PFSK-1 (cell line): ENCODE measurements around the gene MYMX.
A peak's percentile ranks its signal among the peaks of the same experiment; 100 is the strongest.

ENCODE experiments used
- FOXP2 ChIP-seq: optimal IDR thresholded peaks from 2 replicates; pipeline ENCODE3; 2011; ENCODE audit warnings: borderline replicate concordance, control low read depth, inconsistent platforms; ENCODE audit not compliant: insufficient read depth; ENCODE audit errors: extremely low read length, extremely low read depth
- POLR2AphosphoS5 ChIP-seq: IDR thresholded peaks from 2 replicates; pipeline ENCODE4 v1.6.1; 2012; ENCODE audit warnings: low read depth, mild to moderate bottlenecking, control low read depth, low read length, moderate library complexity
- REST ChIP-seq, 2 experiments: IDR thresholded peaks; 2 replicates each; pipeline versions ENCODE4 v1.6.1 to v1.8.0; 2011 to 2012; ENCODE audit warnings: low read depth in 2 of 2, low read length in 2 of 2, control low read depth in 1 of 2, inconsistent platforms in 1 of 2, mild to moderate bottlenecking in 1 of 2, moderate library complexity in 1 of 2; ENCODE audit not compliant: insufficient read depth in 1 of 2
- SIN3A ChIP-seq: IDR thresholded peaks from 2 replicates; pipeline ENCODE4 v1.6.1; 2012; ENCODE audit warnings: mild to moderate bottlenecking, low read length, moderate library complexity, borderline replicate concordance; ENCODE audit not compliant: insufficient read depth
- TAF1 ChIP-seq: IDR thresholded peaks from 2 replicates; pipeline ENCODE4 v1.6.1; 2012; ENCODE audit warnings: low read length, control low read depth, borderline replicate concordance; ENCODE audit not compliant: insufficient read depth

MYMX gene

GRCh38 chr6:44171899-44172546 is 44.7 kb upstream of the MYMX start:
- TF ChIP-seq POLR2AphosphoS5 (no peak), REST (IDR thresholded peaks at IDR 0.05; ENCODE audit: insufficient read depth in 1 of 2, low read depth in 2 of 2, low read length in 2 of 2) (no peak), SIN3A (no peak), TAF1 (no peak), FOXP2 (no peak)

- no peak for TF ChIP-seq TAF1
- peak; percentile 9 for TF ChIP-seq FOXP2
Measured at GRCh38 chr6:44172731-44173500, 43.8 kb upstream of the MYMX start.

GRCh38 chr6:44176130-44176761 is 40.5 kb upstream of the MYMX start:
- TF ChIP-seq REST (IDR thresholded peaks at IDR 0.05; ENCODE audit: insufficient read depth in 1 of 2, low read depth in 2 of 2, low read length in 2 of 2) (no peak), TAF1 (no peak), SIN3A (no peak), POLR2AphosphoS5 (no peak), FOXP2 (no peak)

GRCh38 chr6:44176762-44177509 is 39.8 kb upstream of the MYMX start:
- TF ChIP-seq FOXP2: no peak
- TF ChIP-seq POLR2AphosphoS5: no peak
- TF ChIP-seq SIN3A: no peak
- TF ChIP-seq TAF1: no peak
- no peak for TF ChIP-seq REST (IDR thresholded peaks at IDR 0.05; ENCODE audit: insufficient read depth in 1 of 2, low read depth in 2 of 2, low read length in 2 of 2)
